H9 (cell line): ENCODE data around the gene CRHR2. TPM values are rescaled to one million over a fixed set of nuclear protein-coding genes. Genes with fewer than 3 reads are reported as not detected.

Source experiments
- DNase-seq: peaks from one replicate; pipeline ENCODE4 v3.0.0-alpha.2; 2017
- H2AFZ ChIP-seq: one replicate; pipeline ENCODE4 v1.6.1; 2013; ENCODE audit warnings: mild to moderate bottlenecking, low read length, control low read depth, moderate library complexity
- H2AK5ac ChIP-seq: 2 replicates; pipeline ENCODE4 v1.6.1; 2013; ENCODE audit warnings: low read length, control low read depth, mixed read lengths; ENCODE audit not compliant: insufficient read length
- H2BK120ac ChIP-seq: one replicate; pipeline ENCODE4 v1.6.1; 2013; ENCODE audit warnings: low read depth, mild to moderate bottlenecking, low read length, control low read depth, inconsistent platforms; ENCODE audit not compliant: poor library complexity, severe bottlenecking
- H2BK12ac ChIP-seq: 2 replicates; pipeline ENCODE4 v1.6.1; 2013; ENCODE audit warnings: low read length, control low read depth, mixed read lengths, low read depth; ENCODE audit not compliant: insufficient read length
- H2BK15ac ChIP-seq: 2 replicates; pipeline ENCODE4 v1.6.1; 2013; ENCODE audit warnings: low read depth, low read length, control low read depth
- H2BK20ac ChIP-seq: one replicate; pipeline ENCODE4 v1.6.1; 2013; ENCODE audit warnings: low read depth, mild to moderate bottlenecking, low read length, control low read depth, inconsistent platforms; ENCODE audit not compliant: poor library complexity, severe bottlenecking
- H2BK5ac ChIP-seq: 2 replicates; pipeline ENCODE4 v1.6.1; 2013; ENCODE audit warnings: low read length, control low read depth, mixed read lengths; ENCODE audit not compliant: insufficient read length
- H3K14ac ChIP-seq: 2 replicates; pipeline ENCODE4 v1.6.1; 2013; ENCODE audit warnings: low read length, control low read depth; ENCODE audit not compliant: insufficient read depth
- H3K18ac ChIP-seq: 2 replicates; pipeline ENCODE4 v1.6.1; 2013; ENCODE audit warnings: low read depth, mild to moderate bottlenecking, mixed read lengths, low read length, control low read depth; ENCODE audit not compliant: insufficient read length
- H3K23ac ChIP-seq: 2 replicates; pipeline ENCODE4 v1.6.1; 2013; ENCODE audit warnings: low read length, control low read depth, mixed read lengths, low read depth; ENCODE audit not compliant: insufficient read length
- H3K23me2 ChIP-seq: 2 replicates; pipeline ENCODE4 v1.6.1; 2013; ENCODE audit warnings: low read depth, mild to moderate bottlenecking, mixed read lengths, low read length, control low read depth; ENCODE audit not compliant: insufficient read length, poor library complexity, severe bottlenecking
- H3K27ac ChIP-seq: 2 replicates; pipeline ENCODE4 v1.5.1; 2013; ENCODE audit warnings: low read length, control low read depth, mixed read lengths, low read depth; ENCODE audit not compliant: insufficient read length
- H3K27me3 ChIP-seq: 2 replicates; pipeline ENCODE4 v1.6.1; 2013; ENCODE audit warnings: low read length, control low read depth, inconsistent platforms; ENCODE audit not compliant: insufficient read depth
- H3K4ac ChIP-seq: 2 replicates; pipeline ENCODE4 v1.6.1; 2013; ENCODE audit warnings: low read depth, mild to moderate bottlenecking, control low read depth, inconsistent platforms, low read length, moderate library complexity
- H3K4me1 ChIP-seq: 2 replicates; pipeline ENCODE4 v1.6.1; 2013; ENCODE audit warnings: low read length, control low read depth, inconsistent platforms; ENCODE audit not compliant: insufficient read depth
- H3K4me2 ChIP-seq: 2 replicates; pipeline ENCODE4 v1.6.1; 2013; ENCODE audit warnings: low read length, control low read depth, mixed read lengths; ENCODE audit not compliant: insufficient read length, insufficient read depth
- H3K56ac ChIP-seq: 2 replicates; pipeline ENCODE4 v1.6.1; 2013; ENCODE audit warnings: low read depth, mild to moderate bottlenecking, mixed read lengths, low read length, control low read depth; ENCODE audit not compliant: insufficient read length
- H3K79me1 ChIP-seq: 2 replicates; pipeline ENCODE4 v1.6.1; 2013; ENCODE audit warnings: low read depth, mild to moderate bottlenecking, moderate library complexity, low read length, control low read depth, inconsistent platforms; ENCODE audit not compliant: insufficient read depth, poor library complexity, severe bottlenecking
- H3K79me2 ChIP-seq: 2 replicates; pipeline ENCODE4 v1.6.1; 2013; ENCODE audit warnings: low read length, control low read depth, inconsistent platforms; ENCODE audit not compliant: insufficient read depth
- H3K9ac ChIP-seq: 2 replicates; pipeline ENCODE4 v1.6.1; 2013; ENCODE audit warnings: low read length, control low read depth, mixed read lengths; ENCODE audit not compliant: insufficient read length; ENCODE audit errors: extremely low read depth
- H3K9me3 ChIP-seq: one replicate; pipeline ENCODE4 v1.6.1; 2013; ENCODE audit warnings: low read depth, low read length, inconsistent platforms; ENCODE audit not compliant: control insufficient read depth
- H3T11ph ChIP-seq: one replicate; pipeline ENCODE4 v1.6.1; 2013; ENCODE audit warnings: mild to moderate bottlenecking, low read length, control low read depth, inconsistent platforms
- H4K20me1 ChIP-seq: one replicate; pipeline ENCODE4 v1.6.1; 2013; ENCODE audit not compliant: control insufficient read depth, insufficient read length, insufficient read depth
- H4K5ac ChIP-seq: 2 replicates; pipeline ENCODE4 v1.6.1; 2013; ENCODE audit warnings: low read depth, mild to moderate bottlenecking, mixed read lengths, low read length, control low read depth; ENCODE audit not compliant: insufficient read length
- H4K8ac ChIP-seq: replicated peaks from 2 replicates; pipeline ENCODE4 v1.6.1; 2013; ENCODE audit warnings: low read length, control low read depth, mixed read lengths, low read depth; ENCODE audit not compliant: insufficient read length
- H4K91ac ChIP-seq: 2 replicates; pipeline ENCODE4 v1.6.1; 2013; ENCODE audit warnings: low read depth, mild to moderate bottlenecking, moderate library complexity, mixed read lengths, low read length, control low read depth; ENCODE audit not compliant: insufficient read length
- H3K27ac Mint-ChIP-seq, 3 experiments: 2 replicates in 2 of 3; 3 replicates in 1 of 3; pipeline ENCODE4 v1.8.0; 2020 to 2021; ENCODE audit warnings: mixed read lengths in 3 of 3, mild to moderate bottlenecking in 1 of 3, moderate library complexity in 1 of 3
- H3K27me3 Mint-ChIP-seq: 2 replicates; pipeline ENCODE4 v1.8.0; 2021; ENCODE audit warnings: low read depth, mild to moderate bottlenecking, moderate library complexity, mixed read lengths
- H3K36me3 Mint-ChIP-seq, 3 experiments: 2 replicates in 2 of 3; 3 replicates in 1 of 3; pipeline ENCODE4 v1.8.0; 2020 to 2021; ENCODE audit warnings: low read depth in 3 of 3, mixed read lengths in 3 of 3; ENCODE audit not compliant: insufficient read depth in 1 of 3
- H3K4me1 Mint-ChIP-seq, 2 experiments: 2 replicates each; pipeline ENCODE4 v1.8.0; 2020; ENCODE audit warnings: mixed read lengths in 2 of 2
- H3K4me3 Mint-ChIP-seq, 2 experiments: 2 replicates in 1 of 2; 3 replicates in 1 of 2; pipeline ENCODE4 v1.8.0; 2020 to 2021; ENCODE audit warnings: mild to moderate bottlenecking in 2 of 2, mixed read lengths in 2 of 2, moderate library complexity in 1 of 2
- H3K9me3 Mint-ChIP-seq, 2 experiments: 2 replicates in 1 of 2; 3 replicates in 1 of 2; pipeline ENCODE4 v1.8.0; 2020; ENCODE audit warnings: mild to moderate bottlenecking in 2 of 2, mixed read lengths in 2 of 2, moderate library complexity in 1 of 2
- CTCF ChIP-seq: fragments of 200-600 bp; sonication (generic); conservative IDR thresholded peaks from 3 replicates; pipeline ENCODE4 v1.8.0; 2021; ENCODE audit warnings: antibody characterized with exemption, mild to moderate bottlenecking
- WGBS: extraction: QIAGEN DNeasy Blood & Tissue Kit; methylation state at CpG from one replicate; pipeline ENCODE4 v1.1.7; 2013; ENCODE audit warnings: missing lambda C conversion rate, low lambda C conversion rate, mixed read lengths; ENCODE audit not compliant: insufficient read length; ENCODE audit errors: extremely low coverage; 5-methylcytosine and 5-hydroxymethylcytosine counted together
- total RNA-seq: library from RNA; stranded (reverse); gene quantifications from 2 replicates; pipeline ENCODE4 v1.2.1, GENCODE V29; 2021

CRHR2 gene
- total RNA-seq, 1 experiment from 2014 or later = 0.07 TPM

- WGBS = no CpG with 5 or more reads among the region's 4 CpGs
- Histone ChIP-seq H2BK12ac (no peak overlapping the region), H3K56ac (no peak overlapping the region), H3K4ac (no peak overlapping the region), H2AK5ac (no peak overlapping the region), H3K23ac (no peak overlapping the region), H3K79me1 (peaks cover 3% of the 10 kb centered on the region), H2BK20ac (no peak overlapping the region), H3K9me3 (no peaks in the 10 kb centered on the region), H4K8ac (no peak overlapping the region), H2BK5ac (no peak overlapping the region), H2BK15ac (no peak overlapping the region), H4K20me1 (no peaks in the 10 kb centered on the region), H3K27me3 (no peaks in the 10 kb centered on the region), H3T11ph (no peak overlapping the region), H3K14ac (no peak overlapping the region), H3K79me2 (peaks cover 2% of the 10 kb centered on the region; the same call in 1 of the 2 replicates), H3K9ac (no peak overlapping the region), H4K5ac (no peak overlapping the region), H2BK120ac (no peak overlapping the region), H3K4me1 (no peaks in the 10 kb centered on the region), H2AFZ (no peak overlapping the region), H3K4me2 (no peak overlapping the region), H4K91ac (no peak overlapping the region), H3K18ac (no peak overlapping the region), H3K27ac (no peak overlapping the region), H3K23me2 (no peaks in the 10 kb centered on the region)
- TF ChIP-seq CTCF = no peak
- no peaks in the 10 kb centered on the region for H3K9me3 Mint-ChIP-seq
- no peaks in the 10 kb centered on the region for H3K4me1 Mint-ChIP-seq
- no peaks in the 10 kb centered on the region for H3K27me3 Mint-ChIP-seq
- H3K4me3 Mint-ChIP-seq = no peak overlapping the region
- H3K27ac Mint-ChIP-seq = peak overlapping the region; percentile 34 to 66 (median 51); a peak in 5 of 7 replicates
- no peak for DNase-seq
- H3K36me3 Mint-ChIP-seq = peaks cover 62 to 93% (median 91%) of the 10 kb centered on the region in 3 experiments; a peak in 6 of 7 replicates
These were observed 68.6 kb downstream of the CRHR2 start for GRCh38 chr7:30613366-30614325.
